Measurements from ENCODE around the gene PRR12. TPM values are rescaled to one million over a fixed set of nuclear protein-coding genes. Genes with fewer than 3 reads are reported as not detected.
"Not testable (repeated sequence)": the region's sequence is repeated elsewhere in the genome, so short reads cannot be mapped to it uniquely, and the experiment has no call there.

The PRR12 gene
- total RNA-seq, 1 experiment from 2014 or later, result 53.0 TPM

- Mint-ChIP-seq H3K4me1 (ENCODE audit: low read depth, unreplicated experiment) (no peaks in the 10 kb centered on the region), H3K4me3 (ENCODE audit: low read depth, unreplicated experiment) (no peak overlapping the region), H3K36me3 (ENCODE audit: insufficient read depth, unreplicated experiment) (peaks cover 62% of the 10 kb centered on the region), H3K27ac (ENCODE audit: unreplicated experiment) (no peak overlapping the region), H3K27me3 (ENCODE audit: unreplicated experiment) (no peaks in the 10 kb centered on the region), H3K9me3 (ENCODE audit: low read depth, unreplicated experiment) (no peaks in the 10 kb centered on the region)
- CTCF ChIA-PET, result no interaction called here
- intact Hi-C loops (cut with micrococcal nuclease; ENCODE audit: unreplicated experiment), result no loop called here
- DNase-seq, result no peak
- no TSS peak for BruUV-seq (replicated peaks)
- TF ChIP-seq, protein P1, sequence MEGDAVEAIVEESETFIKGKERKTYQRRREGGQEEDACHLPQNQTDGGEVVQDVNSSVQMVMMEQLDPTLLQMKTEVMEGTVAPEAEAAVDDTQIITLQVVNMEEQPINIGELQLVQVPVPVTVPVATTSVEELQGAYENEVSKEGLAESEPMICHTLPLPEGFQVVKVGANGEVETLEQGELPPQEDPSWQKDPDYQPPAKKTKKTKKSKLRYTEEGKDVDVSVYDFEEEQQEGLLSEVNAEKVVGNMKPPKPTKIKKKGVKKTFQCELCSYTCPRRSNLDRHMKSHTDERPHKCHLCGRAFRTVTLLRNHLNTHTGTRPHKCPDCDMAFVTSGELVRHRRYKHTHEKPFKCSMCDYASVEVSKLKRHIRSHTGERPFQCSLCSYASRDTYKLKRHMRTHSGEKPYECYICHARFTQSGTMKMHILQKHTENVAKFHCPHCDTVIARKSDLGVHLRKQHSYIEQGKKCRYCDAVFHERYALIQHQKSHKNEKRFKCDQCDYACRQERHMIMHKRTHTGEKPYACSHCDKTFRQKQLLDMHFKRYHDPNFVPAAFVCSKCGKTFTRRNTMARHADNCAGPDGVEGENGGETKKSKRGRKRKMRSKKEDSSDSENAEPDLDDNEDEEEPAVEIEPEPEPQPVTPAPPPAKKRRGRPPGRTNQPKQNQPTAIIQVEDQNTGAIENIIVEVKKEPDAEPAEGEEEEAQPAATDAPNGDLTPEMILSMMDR (IDR thresholded peaks at IDR 0.05; ENCODE audit: unreplicated experiment), result no peak
Observed at GRCh38 chr19:49629659-49630058, 38.7 kb downstream of the PRR12 start.

DNA sequence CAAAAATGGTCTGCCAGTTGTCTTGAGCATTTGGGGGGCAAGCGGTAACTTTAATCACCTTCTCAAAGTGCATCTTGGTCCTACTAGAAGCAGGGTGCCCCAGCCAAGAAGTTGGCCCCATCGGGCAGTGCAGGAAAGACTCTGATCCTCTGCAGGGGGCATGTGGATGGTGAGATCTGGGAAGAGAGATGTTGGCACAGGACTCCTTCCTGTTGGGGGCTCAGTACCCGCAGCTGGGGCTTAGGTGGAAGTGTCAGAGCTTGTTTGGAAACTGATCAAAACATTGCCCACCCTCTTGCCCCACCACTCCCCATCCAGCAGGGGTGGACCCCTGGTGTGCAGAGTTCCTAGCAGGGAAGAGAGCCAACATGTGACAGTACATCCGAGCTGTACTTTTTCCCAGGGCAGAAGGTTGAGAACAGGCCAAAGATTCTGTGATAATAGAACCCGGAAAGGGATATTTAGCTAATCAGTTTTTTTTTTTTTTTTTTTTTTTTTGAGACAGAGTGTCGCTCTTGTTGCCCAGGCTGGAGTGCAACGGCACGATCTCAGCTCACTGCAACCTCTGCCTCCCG lies 40.1 kb downstream of the PRR12 start:
- Mint-ChIP-seq H3K27me3 (ENCODE audit: unreplicated experiment) (no peaks in the 10 kb centered on the region), H3K27ac (ENCODE audit: unreplicated experiment) (no peak overlapping the region), H3K36me3 (ENCODE audit: insufficient read depth, unreplicated experiment) (peaks cover 67% of the 10 kb centered on the region), H3K4me1 (ENCODE audit: low read depth, unreplicated experiment) (no peaks in the 10 kb centered on the region), H3K9me3 (ENCODE audit: low read depth, unreplicated experiment) (no peaks in the 10 kb centered on the region), H3K4me3 (ENCODE audit: low read depth, unreplicated experiment) (no peak overlapping the region)
- CTCF ChIA-PET, result interaction anchor here (0.6 to 1.5 kb wide), 2 partner anchors 20 to 504 kb away, joined by 3 read pairs; no protein-coding TSS in a partner anchor
- intact Hi-C loops (cut with micrococcal nuclease; ENCODE audit: unreplicated experiment), result no loop called here
- BruUV-seq (replicated peaks), result TSS peak; percentile 11
- no peak for DNase-seq
- TF ChIP-seq, protein P1 (IDR thresholded peaks at IDR 0.05; ENCODE audit: unreplicated experiment), result no peak

DNA sequence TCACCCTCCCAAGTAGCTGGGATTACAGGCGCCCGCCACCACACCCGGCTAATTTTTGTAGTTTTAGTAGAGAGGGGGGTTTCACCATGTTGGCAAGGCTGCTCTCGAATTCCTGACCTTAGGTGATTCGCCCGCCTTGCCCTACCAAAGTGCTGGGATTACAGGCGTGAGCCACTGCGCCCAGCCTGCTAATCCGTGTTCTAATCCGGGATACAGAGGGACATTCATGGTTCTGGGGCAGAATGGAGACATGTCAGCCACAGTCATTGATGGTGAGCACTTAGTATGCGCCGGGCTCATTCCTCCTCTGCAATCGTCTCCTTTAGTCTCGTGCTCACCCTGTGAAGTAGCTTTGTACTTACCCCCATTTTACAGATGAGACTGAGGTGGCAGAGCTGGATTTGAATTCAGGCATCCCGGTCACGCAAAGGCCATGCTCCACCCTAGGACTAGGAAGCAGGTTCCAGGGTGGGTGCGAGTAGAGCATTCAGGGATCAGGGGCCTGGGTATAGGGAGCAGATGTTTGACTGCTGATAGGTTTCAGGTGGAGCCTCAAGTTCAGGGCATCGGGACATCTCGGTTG lies 40.7 kb downstream of the PRR12 start:
- no peak for DNase-seq
- no peaks in the 10 kb centered on the region for H3K9me3 Mint-ChIP-seq (ENCODE audit: low read depth, unreplicated experiment)
- no peaks in the 10 kb centered on the region for H3K4me1 Mint-ChIP-seq (ENCODE audit: low read depth, unreplicated experiment)
- TF ChIP-seq, protein P1 (IDR thresholded peaks at IDR 0.05; ENCODE audit: unreplicated experiment), result no peak
- BruUV-seq (replicated peaks), result no TSS peak
- CTCF ChIA-PET, result interaction anchor here (1.5 kb wide), 1 partner anchor 20 kb away, joined by 3 read pairs; no protein-coding TSS in a partner anchor
- H3K36me3 Mint-ChIP-seq (ENCODE audit: insufficient read depth, unreplicated experiment), result peaks cover 72% of the 10 kb centered on the region
- intact Hi-C loops (cut with micrococcal nuclease; ENCODE audit: unreplicated experiment), result no loop called here
- no peak overlapping the region for H3K27ac Mint-ChIP-seq (ENCODE audit: unreplicated experiment)
- no peak overlapping the region for H3K4me3 Mint-ChIP-seq (ENCODE audit: low read depth, unreplicated experiment)
- H3K27me3 Mint-ChIP-seq (ENCODE audit: unreplicated experiment), result no peaks in the 10 kb centered on the region

GRCh38 chr19:49632576-49632975 lies 41.6 kb downstream of the PRR12 start:
- TF ChIP-seq, protein P1 (IDR thresholded peaks at IDR 0.05; ENCODE audit: unreplicated experiment), result no peak
- intact Hi-C loops (cut with micrococcal nuclease; ENCODE audit: unreplicated experiment), result no loop called here
- peaks cover 72% of the 10 kb centered on the region for H3K36me3 Mint-ChIP-seq (ENCODE audit: insufficient read depth, unreplicated experiment)

DNA sequence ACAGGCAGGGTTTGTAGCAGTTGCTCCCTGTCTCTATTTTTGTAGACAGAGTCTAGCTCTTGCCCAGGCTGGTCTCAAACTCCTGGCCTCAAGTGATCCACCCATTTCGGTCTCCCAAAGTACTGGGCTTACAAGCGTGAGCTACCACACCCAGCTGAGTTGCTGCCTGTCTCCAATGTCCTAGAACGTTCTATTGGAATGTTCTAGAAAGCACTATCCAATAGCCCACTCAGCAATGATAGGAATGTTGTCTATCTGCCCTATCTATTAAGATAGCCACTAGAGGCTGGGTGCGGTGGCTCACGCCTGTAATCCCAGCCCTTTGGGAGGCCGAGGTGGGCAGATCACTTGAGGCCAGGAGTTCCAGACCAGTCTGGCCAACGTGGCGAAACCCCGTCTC lies 42.3 kb downstream of the PRR12 start:
- DNase-seq; CTCF ChIA-PET; H3K27me3 Mint-ChIP-seq (ENCODE audit: unreplicated experiment); intact Hi-C loops (cut with micrococcal nuclease; ENCODE audit: unreplicated experiment); H3K9me3 Mint-ChIP-seq (ENCODE audit: low read depth, unreplicated experiment); H3K4me3 Mint-ChIP-seq (ENCODE audit: low read depth, unreplicated experiment); BruUV-seq (replicated peaks); H3K27ac Mint-ChIP-seq (ENCODE audit: unreplicated experiment): not testable (repeated sequence)
- H3K4me1 Mint-ChIP-seq (ENCODE audit: low read depth, unreplicated experiment), result peaks cover 10% of the 10 kb centered on the region
- H3K36me3 Mint-ChIP-seq (ENCODE audit: insufficient read depth, unreplicated experiment), result peaks cover 72% of the 10 kb centered on the region

More at GRCh38 chr19:49632576-49632975, 41.6 kb downstream of the PRR12 start:
- CTCF ChIA-PET, result no interaction called here
- Mint-ChIP-seq H3K4me1 (ENCODE audit: low read depth, unreplicated experiment) (peaks cover 3% of the 10 kb centered on the region), H3K4me3 (ENCODE audit: low read depth, unreplicated experiment) (no peak overlapping the region), H3K27me3 (ENCODE audit: unreplicated experiment) (no peaks in the 10 kb centered on the region), H3K27ac (ENCODE audit: unreplicated experiment) (no peak overlapping the region), H3K9me3 (ENCODE audit: low read depth, unreplicated experiment) (no peaks in the 10 kb centered on the region)
- BruUV-seq (replicated peaks), result no TSS peak
- DNase-seq, result no peak

All from Calu3 (cell line).